HAP-1 (cell line): ENCODE measurements around the gene SLC22A13.
A peak's percentile ranks its signal among the peaks of the same experiment; 100 is the strongest.

ENCODE experiments used
- DNase-seq, 2 experiments: peaks; one replicate each; pipeline ENCODE4 v3.0.0-alpha.2; 2016 to 2020; ENCODE audit warnings: low spot score in 2 of 2
- H3K27me3 ChIP-seq: fragments of 250-450 bp; sonication (Bioruptor Pico); 2 replicates; pipeline ENCODE4 v1.5.1; 2020; ENCODE audit warnings: low read depth, mild to moderate bottlenecking, moderate library complexity
- H3K36me3 ChIP-seq: fragments of 250-450 bp; sonication (Bioruptor Pico); replicated peaks from 2 replicates; pipeline ENCODE4 v1.5.1; 2020; ENCODE audit warnings: mild to moderate bottlenecking
- H3K4me1 ChIP-seq: fragments of 250-450 bp; sonication (Bioruptor Pico); 2 replicates; pipeline ENCODE4 v1.5.1; 2020; ENCODE audit warnings: mild to moderate bottlenecking
- H3K4me3 ChIP-seq: fragments of 250-450 bp; sonication (Bioruptor Pico); 2 replicates; pipeline ENCODE4 v1.5.1; 2020; ENCODE audit warnings: mild to moderate bottlenecking, moderate library complexity
- H3K9me3 ChIP-seq: fragments of 250-450 bp; sonication (Bioruptor Pico); 2 replicates; pipeline ENCODE4 v1.5.1; 2020; ENCODE audit warnings: mild to moderate bottlenecking, moderate library complexity
- in situ Hi-C: fragments of 300-500 bp; cut with MboI; formaldehyde crosslinking; loops from 3 replicates; pipeline ENCODE4 v1.14.3; 2020; ENCODE audit warnings: low sequenced_read_pairs, inconsistent platforms, mixed read lengths

The SLC22A13 gene

GRCh38 chr3:38297537-38297936, 31.9 kb downstream of the SLC22A13 start:
- Histone ChIP-seq H3K4me3 (no peak overlapping the region), H3K9me3 (no peaks in the 10 kb centered on the region), H3K27me3 (no peaks in the 10 kb centered on the region; the same call in 1 of the 2 replicates), H3K36me3 (no peaks in the 10 kb centered on the region), H3K4me1 (no peaks in the 10 kb centered on the region)
- DNase-seq, result no peak
- in situ Hi-C loops, result no loop called here

DNA sequence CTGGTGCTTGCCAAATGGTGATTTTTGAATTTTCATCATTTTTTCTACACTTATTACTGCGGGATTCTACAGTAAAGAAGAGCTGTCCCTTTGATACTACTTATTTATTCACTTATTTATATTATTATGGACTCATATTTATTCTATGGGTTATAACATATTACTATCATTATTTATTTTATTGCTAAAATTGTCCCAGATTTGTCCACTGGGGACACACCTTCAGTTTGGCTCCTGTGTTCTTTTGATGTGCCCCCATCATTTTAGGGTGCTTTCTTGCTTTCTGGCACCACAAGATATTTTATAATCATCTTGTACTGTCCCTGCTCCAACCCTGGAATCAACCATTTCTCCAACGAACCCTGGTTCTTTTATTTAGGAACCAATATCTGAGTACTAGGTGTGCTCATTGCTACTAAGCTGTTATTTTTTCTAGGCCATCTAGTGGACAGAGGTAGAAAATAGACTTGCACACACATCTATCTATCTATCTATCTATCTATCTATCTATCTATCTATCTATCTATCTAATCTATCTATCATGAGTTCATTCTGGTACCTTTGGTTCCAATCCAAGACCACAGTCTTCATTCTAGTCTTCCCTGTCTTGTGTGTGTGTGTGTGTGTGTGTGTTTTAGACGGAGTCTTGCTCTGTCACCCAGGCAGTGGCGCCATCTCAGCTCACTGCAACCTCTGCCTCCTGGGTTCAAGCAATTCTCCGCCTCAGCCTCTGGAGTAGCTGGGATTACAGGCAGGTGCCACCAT, 32.5 kb downstream of the SLC22A13 start:
- no peaks in the 10 kb centered on the region for H3K9me3 ChIP-seq
- no peaks in the 10 kb centered on the region for H3K36me3 ChIP-seq
- no peaks in the 10 kb centered on the region for H3K4me1 ChIP-seq
- H3K27me3 ChIP-seq, result no peaks in the 10 kb centered on the region; the same call in 1 of the 2 replicates
- DNase-seq, result peak in 1 of 2 experiments; percentile 9
- H3K4me3 ChIP-seq, result no peak overlapping the region
- in situ Hi-C loops, result no loop called here

DNA sequence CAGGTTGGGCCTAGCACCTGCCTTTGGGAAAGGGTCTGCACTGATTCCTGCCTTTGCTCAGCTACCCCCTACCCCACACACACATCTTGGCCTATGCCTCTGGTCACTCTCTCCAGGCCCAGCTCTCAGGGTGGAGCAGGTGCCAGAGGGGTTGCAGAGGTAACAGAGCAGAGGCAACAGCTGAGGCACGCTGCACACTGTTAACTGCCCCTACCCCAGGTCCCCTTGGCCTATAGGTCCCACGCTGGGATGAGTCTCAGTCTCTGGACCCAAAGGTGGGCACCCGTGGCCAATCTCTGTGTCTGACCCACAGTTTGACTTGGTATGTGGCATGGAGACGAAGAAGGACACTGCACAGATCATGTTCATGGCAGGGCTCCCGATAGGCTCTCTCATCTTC, 41.3 kb downstream of the SLC22A13 start:
- in situ Hi-C loops, result no loop called here
- Histone ChIP-seq H3K36me3 (no peaks in the 10 kb centered on the region), H3K4me3 (no peak overlapping the region), H3K27me3 (no peaks in the 10 kb centered on the region), H3K9me3 (no peaks in the 10 kb centered on the region), H3K4me1 (no peaks in the 10 kb centered on the region)
- DNase-seq, result no peak

- H3K36me3 ChIP-seq, result no peaks in the 10 kb centered on the region
- H3K27me3 ChIP-seq, result no peaks in the 10 kb centered on the region
Observed at GRCh38 chr3:38307599-38307998, 42.0 kb downstream of the SLC22A13 start.

DNA sequence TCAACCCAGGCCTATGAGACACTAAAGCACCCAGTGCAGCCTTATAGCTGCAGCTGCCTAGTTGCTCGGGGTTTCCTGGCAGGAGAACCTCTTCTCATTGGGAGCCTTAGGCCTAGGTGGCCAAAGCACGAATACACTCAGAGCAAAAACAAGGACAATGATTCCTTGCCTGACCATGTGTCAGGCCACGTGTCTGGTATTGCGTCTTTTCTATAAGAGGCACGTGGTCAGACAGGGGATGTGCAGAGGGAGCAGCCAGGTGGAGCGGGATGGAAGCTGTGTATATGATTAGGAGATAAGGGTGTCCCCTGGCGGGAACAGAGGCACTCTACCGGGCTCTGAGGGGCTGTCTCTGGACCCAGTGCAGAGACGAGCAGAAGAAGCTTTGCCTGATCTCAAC, 42.8 kb downstream of the SLC22A13 start:
- no peaks in the 10 kb centered on the region for H3K27me3 ChIP-seq
- no peaks in the 10 kb centered on the region for H3K4me1 ChIP-seq
- no peak for DNase-seq
- in situ Hi-C loops, result no loop called here
- H3K9me3 ChIP-seq, result no peaks in the 10 kb centered on the region
- H3K4me3 ChIP-seq, result no peak overlapping the region
- no peaks in the 10 kb centered on the region for H3K36me3 ChIP-seq

More at GRCh38 chr3:38307599-38307998, 42.0 kb downstream of the SLC22A13 start:
- in situ Hi-C loops, result no loop called here
- DNase-seq, result no peak
- Histone ChIP-seq H3K9me3 (no peaks in the 10 kb centered on the region), H3K4me1 (no peaks in the 10 kb centered on the region), H3K4me3 (no peak overlapping the region)

DNA sequence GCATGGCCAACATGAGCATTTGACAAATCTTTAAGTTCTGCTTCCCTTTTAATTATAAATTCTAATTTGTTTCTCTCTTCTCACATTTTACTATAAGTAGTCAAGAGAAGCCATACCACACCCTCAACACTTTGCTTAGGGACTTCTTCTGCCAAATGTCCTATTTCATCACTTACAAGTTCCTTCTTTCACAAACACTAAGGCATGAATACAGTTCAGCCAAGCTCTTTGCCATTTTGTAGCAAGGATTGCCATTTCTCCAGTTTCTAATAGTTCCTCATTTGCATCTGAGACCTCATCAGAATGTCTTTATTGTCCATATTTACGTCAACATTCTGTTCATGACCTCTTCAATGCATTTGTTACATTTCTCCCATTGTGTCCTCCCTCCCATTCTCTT, 45.9 kb downstream of the SLC22A13 start:
- Histone ChIP-seq H3K9me3 (no peaks in the 10 kb centered on the region), H3K4me1 (no peaks in the 10 kb centered on the region), H3K27me3 (no peaks in the 10 kb centered on the region), H3K4me3 (no peak overlapping the region), H3K36me3 (no peaks in the 10 kb centered on the region)
- in situ Hi-C loops, result no loop called here
- DNase-seq, result no peak

DNA sequence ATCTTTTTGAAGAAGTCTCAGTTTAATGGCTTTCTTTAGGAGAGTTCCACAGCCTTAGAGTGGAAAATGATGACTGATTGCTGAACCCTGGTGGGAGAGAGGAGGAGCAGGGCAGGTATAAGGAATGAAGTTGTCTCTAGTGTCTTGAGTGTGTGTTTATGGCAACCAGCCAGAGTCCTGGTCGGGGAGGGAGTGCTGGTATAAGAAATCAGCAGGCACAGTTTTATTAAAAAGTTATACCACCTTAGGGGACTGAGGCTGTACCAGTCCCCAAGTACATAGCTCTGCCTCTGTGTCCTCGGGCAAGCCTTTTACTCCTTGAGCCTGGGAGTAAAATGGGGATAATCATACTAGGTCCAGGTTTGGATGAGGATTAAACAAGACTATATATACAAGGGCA, 46.3 kb downstream of the SLC22A13 start:
- Histone ChIP-seq H3K36me3 (no peaks in the 10 kb centered on the region), H3K27me3 (no peaks in the 10 kb centered on the region)
- in situ Hi-C loops, result no loop called here

DNA sequence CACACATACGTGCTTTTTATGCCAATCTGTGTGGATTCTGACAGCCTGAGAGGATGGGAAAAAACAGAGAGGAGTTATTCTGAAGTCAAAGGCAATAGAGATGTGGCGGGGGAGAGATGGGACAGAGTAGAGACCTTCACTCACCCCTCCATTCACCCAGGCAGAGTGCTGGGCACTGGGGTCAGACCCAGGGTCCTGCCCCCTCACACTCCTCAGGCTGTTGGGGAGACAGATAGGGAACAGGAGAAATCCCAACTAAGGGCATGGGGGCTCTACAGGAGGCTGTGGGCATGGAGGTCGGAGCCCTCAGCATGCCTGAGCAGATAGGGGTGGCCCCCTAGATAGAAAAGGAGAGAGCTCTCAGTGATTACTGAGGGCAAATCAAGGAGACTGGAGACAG, 46.7 kb downstream of the SLC22A13 start:
- Histone ChIP-seq H3K27me3 (no peaks in the 10 kb centered on the region), H3K36me3 (no peaks in the 10 kb centered on the region), H3K4me3 (no peak overlapping the region), H3K9me3 (no peaks in the 10 kb centered on the region), H3K4me1 (no peaks in the 10 kb centered on the region)
- in situ Hi-C loops, result no loop called here
- no peak for DNase-seq

More for the DNA sequence above, 46.3 kb downstream of the SLC22A13 start:
- no peak for DNase-seq
- H3K4me3 ChIP-seq, result no peak overlapping the region
- H3K9me3 ChIP-seq, result no peaks in the 10 kb centered on the region
- no peaks in the 10 kb centered on the region for H3K4me1 ChIP-seq

DNA sequence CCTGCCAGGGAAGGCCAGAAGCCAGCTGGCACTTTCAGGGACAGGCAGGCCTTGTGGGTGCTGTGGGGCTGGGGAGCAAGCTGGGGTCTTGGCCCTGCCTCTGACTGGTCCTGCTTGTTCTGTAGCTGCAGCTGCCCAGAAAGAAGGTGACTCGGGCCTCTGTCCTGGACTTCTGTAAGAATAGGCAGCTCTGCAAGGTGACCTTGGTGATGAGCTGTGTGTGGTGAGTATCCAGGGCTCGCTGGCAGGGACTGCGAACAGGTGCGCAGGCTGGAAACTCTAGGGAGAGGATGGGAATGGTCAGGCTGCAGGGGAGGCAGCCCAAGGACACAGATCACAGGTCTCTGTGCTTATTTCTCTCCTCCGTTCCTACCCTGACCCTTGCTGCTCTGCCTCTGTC, 47.7 kb downstream of the SLC22A13 start:
- in situ Hi-C loops, result no loop called here
- DNase-seq, result no peak
- Histone ChIP-seq H3K4me3 (no peak overlapping the region), H3K9me3 (no peaks in the 10 kb centered on the region), H3K36me3 (no peaks in the 10 kb centered on the region), H3K27me3 (no peaks in the 10 kb centered on the region), H3K4me1 (no peaks in the 10 kb centered on the region)

- no peaks in the 10 kb centered on the region for H3K36me3 ChIP-seq
- H3K4me3 ChIP-seq, result no peak overlapping the region
- DNase-seq, result no peak
- in situ Hi-C loops, result no loop called here
- H3K9me3 ChIP-seq, result no peaks in the 10 kb centered on the region
- H3K4me1 ChIP-seq, result no peaks in the 10 kb centered on the region
- no peaks in the 10 kb centered on the region for H3K27me3 ChIP-seq
Observed at GRCh38 chr3:38313695-38314094, 48.1 kb downstream of the SLC22A13 start.

DNA sequence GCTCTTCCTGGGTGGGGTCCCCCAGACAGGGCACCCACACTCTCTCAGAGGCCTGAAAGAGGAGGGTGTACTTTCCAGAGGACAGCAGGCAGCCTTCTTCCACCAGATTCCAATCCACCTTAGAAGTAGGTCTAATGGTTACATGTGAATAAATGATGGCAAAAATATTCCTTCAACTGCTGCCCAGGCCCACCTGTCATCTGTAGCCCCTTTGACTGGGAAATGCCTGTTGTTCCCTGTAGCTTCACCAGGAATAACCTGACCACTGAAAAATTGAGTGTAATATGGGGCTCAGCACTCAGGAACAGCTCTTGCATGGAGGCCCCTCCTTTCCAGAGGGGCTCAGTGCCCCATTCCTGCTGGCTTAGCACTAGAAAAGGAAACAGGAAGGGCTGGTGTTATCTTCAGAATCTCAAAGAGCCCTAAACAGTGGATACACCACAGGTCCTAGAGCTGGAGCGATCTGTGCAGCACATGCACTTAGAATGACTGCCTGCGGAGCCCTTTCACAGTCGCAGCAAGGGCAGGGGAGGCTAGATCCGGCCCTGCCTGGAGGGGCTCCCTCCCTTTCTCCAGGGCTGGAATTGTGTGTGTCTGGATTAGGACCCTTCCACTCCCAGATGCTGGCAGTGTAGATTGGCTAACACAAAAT, 48.6 kb downstream of the SLC22A13 start:
- Histone ChIP-seq H3K4me1 (no peaks in the 10 kb centered on the region), H3K4me3 (no peak overlapping the region), H3K27me3 (no peaks in the 10 kb centered on the region), H3K9me3 (no peaks in the 10 kb centered on the region), H3K36me3 (no peaks in the 10 kb centered on the region)
- DNase-seq, result no peak
- in situ Hi-C loops, result no loop called here

- in situ Hi-C loops, result no loop called here
- no peaks in the 10 kb centered on the region for H3K4me1 ChIP-seq
- no peak for DNase-seq
- H3K27me3 ChIP-seq, result no peaks in the 10 kb centered on the region
- no peak overlapping the region for H3K4me3 ChIP-seq
- H3K9me3 ChIP-seq, result no peaks in the 10 kb centered on the region
- H3K36me3 ChIP-seq, result no peaks in the 10 kb centered on the region
Observed at GRCh38 chr3:38314764-38315487, 49.3 kb downstream of the SLC22A13 start.

DNA sequence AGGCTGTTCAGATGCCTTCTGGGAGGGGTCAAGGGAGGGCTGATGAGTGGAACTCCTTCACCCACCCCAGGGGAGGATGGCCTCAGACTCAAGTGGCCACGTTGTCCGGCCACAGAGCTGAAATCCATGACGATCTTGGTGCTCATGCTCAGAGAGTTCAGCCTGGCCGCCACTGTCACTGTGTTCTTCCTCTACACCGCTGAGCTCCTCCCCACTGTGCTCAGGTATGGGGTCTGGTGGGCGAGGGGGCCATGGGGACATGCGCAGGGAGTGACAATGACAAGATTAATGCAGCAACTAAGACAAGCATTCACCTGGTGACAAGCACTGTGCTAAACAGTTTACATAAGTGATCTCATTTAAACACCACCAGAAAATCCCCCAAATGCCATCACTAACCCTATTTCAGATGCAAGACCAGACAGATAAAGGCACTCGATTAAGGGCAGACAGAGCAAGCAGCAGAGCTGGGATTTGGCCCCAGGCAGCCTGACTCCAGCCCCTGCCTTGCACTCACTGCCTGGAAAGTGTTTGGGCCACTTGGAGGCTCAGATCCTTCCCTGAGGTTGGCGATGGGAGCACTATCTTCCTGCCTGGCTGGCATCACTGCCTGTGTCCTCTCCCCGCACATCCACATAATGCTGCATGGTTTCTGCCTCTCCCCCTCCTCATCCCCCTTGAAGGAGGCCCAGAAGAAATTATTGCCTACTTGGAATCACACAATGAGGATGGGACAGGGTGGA, 50.0 kb downstream of the SLC22A13 start:
- no peak overlapping the region for H3K4me3 ChIP-seq
- H3K4me1 ChIP-seq, result no peaks in the 10 kb centered on the region
- no peaks in the 10 kb centered on the region for H3K36me3 ChIP-seq
- in situ Hi-C loops, result no loop called here
- no peaks in the 10 kb centered on the region for H3K9me3 ChIP-seq
- no peak for DNase-seq
- H3K27me3 ChIP-seq, result no peaks in the 10 kb centered on the region
